ENCODE data around the gene TYMP. TPM values are rescaled to one million over a fixed set of nuclear protein-coding genes. Genes with fewer than 3 reads are reported as not detected.

Gene TYMP, protein sequence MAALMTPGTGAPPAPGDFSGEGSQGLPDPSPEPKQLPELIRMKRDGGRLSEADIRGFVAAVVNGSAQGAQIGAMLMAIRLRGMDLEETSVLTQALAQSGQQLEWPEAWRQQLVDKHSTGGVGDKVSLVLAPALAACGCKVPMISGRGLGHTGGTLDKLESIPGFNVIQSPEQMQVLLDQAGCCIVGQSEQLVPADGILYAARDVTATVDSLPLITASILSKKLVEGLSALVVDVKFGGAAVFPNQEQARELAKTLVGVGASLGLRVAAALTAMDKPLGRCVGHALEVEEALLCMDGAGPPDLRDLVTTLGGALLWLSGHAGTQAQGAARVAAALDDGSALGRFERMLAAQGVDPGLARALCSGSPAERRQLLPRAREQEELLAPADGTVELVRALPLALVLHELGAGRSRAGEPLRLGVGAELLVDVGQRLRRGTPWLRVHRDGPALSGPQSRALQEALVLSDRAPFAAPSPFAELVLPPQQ
- total RNA-seq: 20.5 TPM

DNA sequence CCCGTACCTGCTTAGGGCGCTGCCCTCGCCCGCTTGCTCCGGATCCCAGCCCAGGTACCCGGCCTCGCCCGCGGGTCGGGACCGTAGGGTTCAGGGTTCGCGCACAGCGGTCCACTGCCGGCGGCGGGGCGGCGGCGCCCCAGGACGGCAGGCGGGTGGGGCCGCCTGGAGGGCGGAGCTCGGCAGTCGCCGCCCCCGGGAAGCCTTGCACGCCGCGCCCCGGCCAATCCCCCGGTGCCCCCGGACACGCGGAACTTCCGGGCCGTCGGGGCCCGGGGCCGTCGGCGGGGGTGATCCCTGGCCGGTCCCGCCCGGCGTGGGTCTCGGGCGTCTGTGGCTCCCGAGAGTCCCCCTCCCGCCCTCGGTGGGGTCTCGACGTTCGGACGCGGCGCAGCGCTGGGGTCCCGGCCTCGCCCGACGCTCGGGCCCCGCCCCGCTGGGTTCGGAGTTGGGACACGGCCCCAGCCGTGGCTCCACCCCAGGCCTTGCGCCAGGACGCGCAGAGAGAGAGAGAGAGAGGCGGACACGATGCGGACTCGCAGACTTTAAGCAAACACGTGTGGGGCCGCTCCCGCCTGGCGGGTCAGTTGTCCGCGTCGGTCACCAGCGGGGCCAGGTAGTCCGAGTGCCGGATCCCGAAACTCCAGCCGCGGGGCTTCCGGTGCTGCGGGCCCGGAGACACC lies at the start of gene TYMP:
Gene TYMP (minus strand): TSS at position 116 of the 683 bp plus-strand sequence. CDS start 303 bp downstream, outside the sequence.
- DNase-seq (ENCODE audit: low read depth in 2 of 3, low spot score in 2 of 3): peak in 2 of 3 donors; percentile 42 to 48

DNA sequence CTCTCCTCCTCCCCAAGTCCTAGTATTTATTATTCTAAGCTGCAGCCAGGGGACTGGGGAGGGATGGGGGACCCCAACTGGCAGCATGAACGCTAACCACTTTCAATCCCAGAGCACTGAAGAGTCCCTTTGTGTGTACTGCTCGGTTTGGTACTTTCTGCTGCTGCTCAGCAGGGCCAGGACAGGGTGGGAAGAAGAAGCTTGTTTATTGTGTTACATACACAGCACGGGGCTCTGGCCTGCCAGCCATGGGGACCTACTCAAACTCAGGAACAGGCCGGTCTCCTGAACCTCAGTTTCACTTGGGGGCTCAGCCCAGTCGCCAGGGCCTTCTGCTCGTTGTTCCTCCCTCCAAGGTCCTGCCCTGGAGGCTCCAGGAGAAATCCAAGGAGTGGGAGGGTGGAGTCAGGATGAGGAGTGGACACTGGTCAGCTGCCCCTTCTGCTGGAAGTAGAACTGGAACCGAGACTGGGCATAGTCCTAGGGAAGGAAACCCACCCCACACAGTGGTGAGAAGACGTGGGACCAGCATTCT lies 49.0 kb upstream of the TYMP start:
- DNase-seq (ENCODE audit: low read depth in 2 of 3, low spot score in 2 of 3): no peak

DNA sequence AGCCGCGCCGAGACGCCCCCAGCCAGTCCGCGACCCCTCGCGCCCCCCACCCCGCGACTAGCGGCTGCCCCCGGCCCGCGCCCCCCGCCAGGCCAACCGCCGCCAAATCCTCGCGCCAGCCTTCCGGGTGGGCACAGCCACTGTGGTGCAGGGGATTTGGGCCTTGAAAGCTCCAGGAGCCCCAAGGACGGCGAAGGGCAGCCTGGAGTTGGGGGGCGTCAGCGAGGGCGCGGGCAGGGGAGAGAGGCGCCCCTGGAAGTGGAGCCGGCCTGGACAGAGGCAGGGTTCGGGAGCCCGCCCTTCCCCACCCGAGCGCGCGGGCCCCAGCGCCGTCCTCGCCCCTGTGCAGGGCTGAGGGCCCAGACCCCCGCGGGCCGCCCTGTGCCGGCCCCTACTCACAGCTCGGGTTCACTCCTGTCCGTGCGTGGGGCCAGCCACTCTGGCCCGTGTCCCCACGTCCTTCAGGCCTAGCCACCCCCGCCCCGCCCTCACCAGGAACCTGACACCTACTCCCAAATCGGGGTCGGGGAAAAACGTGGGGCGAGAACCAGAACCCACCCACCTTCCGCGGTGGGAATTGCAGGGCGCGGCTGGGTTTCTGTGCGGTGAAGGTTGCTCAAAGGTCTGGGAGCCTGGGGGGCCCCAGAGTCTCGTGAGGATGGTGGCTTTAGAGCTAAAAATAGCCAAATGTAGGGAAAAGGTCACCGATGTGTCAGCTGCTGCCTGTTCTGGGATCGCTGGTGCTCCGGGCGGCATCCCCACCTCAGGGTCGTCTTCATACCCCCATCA lies 48.4 kb upstream of the TYMP start, which contains the start of gene CPT1B:
Gene CPT1B (minus strand): TSS at position 441 of the 789 bp plus-strand sequence. CDS start 512 bp downstream, outside the sequence.
- DNase-seq (ENCODE audit: low read depth in 2 of 3, low spot score in 2 of 3): no peak

DNA sequence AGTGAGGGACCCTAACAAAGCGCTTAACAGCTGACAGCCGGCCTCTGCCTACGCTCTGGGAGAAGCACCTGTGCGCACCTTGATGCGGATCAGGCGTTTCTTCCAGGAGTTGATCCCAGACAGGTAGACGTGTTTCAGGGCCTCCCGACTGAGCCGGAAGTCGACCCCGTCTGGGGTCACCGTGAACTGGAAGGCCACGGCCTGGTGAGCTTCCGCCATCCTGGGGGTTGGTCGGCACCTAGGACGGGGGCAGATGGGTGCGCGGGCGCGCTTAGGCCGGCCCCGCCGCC lies 47.8 kb upstream of the TYMP start:
- no peak for DNase-seq (ENCODE audit: low read depth in 2 of 3, low spot score in 2 of 3)

DNA sequence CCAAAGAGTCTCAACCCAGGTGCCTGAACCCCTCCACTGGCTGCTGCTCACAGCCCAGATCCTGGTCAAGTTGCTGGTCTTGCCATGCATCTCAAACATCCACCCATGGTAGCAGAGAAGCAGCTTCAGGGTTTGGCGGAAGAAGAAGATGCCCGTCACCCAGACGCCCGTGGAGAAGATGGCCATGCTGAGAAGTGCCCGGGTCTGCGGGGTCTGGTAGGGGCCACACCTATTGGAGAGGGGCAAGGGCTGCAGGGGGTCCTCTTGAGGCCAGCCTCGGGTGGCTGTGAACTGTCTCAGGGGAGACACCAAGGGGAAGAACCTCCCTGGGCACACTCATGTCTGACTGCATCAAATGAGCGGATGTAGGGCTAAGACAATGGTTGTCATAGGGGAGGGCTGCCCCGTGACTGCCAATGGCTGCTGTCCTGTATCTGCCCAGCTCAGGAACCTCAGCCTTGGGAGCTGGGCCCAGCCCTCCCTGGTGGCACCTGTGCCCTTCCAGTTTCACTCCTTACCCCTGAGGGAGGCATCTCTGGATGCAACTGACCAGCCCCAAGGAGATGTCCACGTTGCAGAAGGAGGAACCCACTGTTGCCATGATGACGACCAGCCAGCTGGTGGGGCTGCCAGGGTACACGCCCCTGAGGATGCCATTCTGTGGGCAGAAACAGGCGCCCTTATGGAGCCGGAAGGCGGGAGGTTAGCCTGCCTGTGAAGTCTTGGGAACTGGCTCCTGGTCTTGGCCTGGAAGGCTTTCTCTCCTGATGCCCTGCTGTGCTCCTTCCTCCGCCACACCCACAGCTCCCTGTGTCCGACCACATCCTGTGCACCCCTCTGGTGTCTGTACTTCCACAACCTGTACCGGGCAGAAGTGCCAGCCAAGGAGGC lies 47.2 kb upstream of the TYMP start:
- DNase-seq (ENCODE audit: low read depth in 2 of 3, low spot score in 2 of 3): no peak

DNA sequence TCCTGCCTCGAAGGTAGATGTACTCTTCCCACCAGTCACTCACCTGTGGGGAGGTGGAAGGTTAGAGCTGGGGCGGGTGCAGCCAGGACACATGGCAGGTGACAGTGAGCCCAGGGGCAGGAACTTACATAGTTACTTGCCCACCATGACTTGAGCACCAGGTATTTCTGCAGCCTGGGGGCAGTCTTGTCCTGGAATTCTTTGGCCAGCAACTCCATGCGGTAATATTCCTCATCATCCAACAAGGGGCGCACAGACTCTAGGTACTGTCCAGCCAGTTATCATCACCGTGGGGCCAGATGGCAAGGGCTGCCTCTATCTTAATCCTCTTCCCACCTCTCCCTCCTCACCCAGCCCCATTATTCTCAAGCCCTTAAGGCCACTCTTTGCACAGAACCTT lies 46.3 kb upstream of the TYMP start:
- peak in 2 of 3 donors; percentile 31 to 33 for DNase-seq (ENCODE audit: low read depth in 2 of 3, low spot score in 2 of 3)

DNA sequence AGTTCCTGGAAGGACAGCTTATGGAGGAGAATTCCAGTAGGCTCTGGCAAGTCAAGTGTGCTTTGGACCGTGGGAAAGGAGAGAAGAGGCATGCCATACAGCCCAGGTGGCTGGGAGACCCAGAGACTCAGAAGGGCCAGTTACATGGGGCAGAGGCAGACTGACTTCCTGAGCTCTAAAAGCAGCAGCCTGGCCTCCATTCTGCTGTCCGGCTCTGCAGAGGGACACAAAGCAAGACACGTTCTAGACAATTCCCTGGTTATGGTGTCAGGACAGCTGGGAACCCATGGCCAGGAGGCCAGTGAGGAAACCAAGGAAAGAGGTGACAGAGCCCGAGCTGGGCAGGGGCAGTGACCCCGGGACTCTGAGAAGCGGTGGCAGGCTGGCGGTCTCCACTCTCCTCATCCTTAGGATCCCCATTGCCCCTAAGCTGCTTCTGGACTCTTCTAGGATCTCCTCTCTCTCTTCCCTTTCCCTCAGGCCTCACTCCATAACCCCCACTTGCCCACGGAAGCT lies 45.7 kb upstream of the TYMP start:
- DNase-seq (ENCODE audit: low read depth in 2 of 3, low spot score in 2 of 3): no peak

DNA sequence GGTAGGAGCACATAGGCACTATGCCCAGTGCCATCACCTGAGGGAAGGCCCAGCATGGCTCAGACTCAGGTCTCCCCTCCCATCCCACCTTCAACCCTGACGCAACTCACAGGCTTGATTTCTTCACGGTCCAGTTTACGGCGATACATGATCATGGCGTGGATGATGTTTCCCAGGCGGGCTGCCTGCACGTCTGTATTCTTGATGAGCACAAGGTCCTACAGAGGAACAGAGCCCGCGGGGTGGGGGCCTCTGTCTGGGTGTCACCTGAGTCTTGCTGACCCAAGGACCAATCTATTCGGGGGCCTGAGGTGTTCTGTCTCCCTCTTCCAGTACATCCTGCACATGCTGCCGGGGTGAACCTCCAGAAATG lies 44.6 kb upstream of the TYMP start:
- DNase-seq (ENCODE audit: low read depth in 2 of 3, low spot score in 2 of 3): no peak

DNA sequence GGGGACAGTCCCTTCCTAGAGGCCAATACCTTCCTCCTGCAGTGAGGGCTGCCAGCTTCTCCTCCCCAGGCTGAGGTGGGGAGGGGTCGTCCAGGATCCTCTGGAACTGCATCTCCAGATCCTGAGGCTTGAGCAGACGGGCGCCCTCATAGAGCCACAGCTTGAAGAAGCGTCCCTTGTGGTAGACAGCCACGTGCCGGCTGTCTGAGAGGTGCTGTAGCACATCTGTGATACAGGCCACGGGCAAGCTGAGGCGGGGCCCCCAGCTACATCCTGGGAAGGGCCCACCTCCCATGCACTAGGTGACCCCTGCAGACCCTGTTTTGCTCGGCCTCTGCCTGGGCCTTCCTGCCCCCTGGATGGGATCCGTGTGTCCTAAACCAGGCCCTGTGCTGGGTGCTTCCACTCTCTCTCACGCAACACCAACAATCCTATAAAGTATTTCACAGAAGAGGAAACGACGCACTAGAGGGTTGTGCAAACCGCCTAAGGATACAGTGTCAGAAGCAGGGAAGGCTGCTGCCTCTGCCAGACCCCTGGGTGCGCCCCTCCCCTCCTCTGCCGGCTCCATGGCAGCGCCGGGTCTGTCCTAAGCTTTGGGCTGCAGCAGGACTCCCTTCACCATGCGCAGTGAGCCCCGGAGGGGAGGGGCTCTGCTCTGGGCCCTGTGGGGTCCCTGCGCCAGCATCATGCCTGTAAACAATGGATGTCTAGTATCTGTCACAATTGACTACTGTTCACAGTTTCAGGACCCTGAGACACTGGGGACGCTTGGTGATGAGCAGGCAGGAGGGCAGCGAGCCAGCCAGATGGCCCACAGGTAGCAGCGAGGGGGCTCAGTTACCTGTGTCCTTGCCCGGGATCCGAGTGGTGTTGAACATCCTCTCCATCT lies 43.9 kb upstream of the TYMP start:
- DNase-seq (ENCODE audit: low read depth in 2 of 3, low spot score in 2 of 3): no peak

DNA sequence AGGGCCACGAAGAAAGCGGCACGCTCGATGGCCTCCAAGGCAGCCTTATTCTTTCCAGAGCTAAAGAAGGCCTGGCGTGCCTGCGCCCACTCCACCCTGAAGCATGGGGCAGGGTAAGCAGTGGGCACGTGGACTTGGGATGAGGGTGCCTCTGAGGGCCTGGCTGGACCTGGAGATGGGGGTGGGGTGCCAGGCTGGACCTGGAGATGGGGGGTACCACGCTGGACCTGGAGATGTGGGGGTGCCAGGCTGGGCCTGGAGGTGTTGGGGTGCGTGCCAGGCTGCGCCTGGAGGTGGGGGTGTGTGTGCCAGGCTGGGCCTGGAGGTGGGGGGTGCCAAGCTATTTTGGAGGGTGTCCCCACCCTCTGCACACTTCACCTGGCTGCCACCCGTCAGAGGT lies 43.2 kb upstream of the TYMP start:
- no peak for DNase-seq (ENCODE audit: low read depth in 2 of 3, low spot score in 2 of 3)

DNA sequence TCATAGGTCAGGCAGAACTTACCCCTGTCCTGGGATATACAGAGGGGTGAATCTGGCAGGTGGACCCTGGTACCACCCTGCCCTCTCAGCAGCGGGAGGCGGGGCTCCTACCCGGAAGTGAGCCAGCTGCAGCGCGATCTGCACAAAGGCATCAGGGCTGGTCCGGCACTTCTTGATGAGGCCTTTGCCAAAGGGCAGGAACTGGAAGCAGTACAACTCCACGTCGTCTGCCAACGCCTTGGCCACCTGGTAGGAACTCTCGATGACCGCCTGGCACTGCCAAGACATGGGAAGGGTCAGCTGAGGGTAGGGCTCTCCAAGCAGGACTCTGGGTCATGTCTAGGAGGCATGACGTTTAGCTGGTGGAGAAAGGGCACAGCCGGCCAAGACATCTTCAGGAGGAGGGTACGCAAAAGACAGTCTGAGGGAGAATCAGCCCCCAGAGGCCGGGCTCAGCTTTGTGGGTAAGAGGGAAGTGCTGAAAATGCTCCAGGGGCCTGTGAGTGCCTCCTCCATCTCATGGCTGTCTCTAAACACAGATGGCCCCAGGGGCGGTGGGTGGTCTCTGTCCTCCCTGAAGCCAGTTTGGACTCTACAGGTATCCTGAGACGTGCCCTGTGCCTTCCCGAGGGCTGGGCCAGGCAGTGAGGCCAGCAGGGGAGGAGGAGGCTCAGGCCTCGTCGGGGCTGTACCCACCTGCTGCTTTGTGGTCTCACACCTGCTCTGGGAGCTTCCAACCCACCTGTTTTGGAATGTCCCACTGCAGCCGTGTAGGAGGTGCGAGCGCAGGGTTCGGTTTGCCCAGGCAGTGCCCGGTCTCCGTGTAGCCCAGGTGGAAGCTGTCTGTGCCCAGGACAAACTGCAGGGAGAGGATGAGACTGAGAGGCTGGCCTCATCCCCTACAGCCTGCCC lies 41.7 kb upstream of the TYMP start:
- no peak for DNase-seq (ENCODE audit: low read depth in 2 of 3, low spot score in 2 of 3)

DNA sequence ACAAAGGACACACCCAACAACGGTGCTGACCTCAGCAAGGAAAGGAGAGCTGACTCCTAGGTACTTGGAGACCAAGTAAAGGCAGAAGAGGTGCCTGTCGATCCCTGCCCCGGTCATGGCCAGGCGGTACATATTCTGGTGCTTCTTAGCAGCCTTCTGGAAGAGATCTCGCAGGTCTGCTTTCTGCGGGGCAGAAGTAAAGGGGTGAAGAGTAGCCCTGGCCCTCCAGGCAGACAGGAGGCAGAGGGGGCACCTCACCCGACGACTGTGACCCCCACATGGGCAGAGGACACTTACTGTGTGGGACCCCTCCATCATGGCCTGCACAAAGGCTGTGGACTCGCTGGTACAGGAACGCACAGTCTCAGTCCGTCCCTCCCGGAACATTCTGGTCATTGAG lies 41.0 kb upstream of the TYMP start:
- no peak for DNase-seq (ENCODE audit: low read depth in 2 of 3, low spot score in 2 of 3)

DNA sequence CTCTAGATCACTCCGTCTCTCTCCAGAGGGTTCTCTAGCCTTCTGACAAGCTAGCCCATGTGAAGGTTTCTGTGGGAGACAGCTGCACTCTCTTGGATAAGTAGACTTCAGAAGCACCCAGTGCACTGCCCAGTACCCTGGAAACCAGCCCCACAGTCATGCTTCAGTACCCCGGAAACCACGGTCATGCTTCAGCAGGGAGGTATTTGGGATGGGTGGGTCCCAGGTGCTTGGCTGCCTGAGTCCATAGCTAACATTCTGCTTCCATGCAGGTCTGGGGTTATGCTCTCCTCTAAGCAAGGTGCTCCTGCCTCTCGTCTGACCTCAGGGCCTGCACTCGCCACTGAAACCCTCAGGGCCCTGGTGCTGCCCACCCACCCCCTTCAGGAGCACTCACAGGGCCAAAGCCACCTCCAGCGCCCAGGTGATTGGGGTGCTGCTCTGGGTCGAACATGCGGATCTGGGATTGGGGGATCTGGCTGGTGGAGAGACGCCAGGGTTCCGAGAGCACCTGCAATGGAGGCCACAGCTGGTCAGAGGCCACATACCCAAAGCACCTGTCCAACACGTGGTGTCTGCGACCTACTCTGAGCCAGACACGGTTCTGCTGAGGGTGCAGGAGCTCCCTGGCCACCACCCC lies 40.2 kb upstream of the TYMP start:
- no peak for DNase-seq (ENCODE audit: low read depth in 2 of 3, low spot score in 2 of 3)

DNA sequence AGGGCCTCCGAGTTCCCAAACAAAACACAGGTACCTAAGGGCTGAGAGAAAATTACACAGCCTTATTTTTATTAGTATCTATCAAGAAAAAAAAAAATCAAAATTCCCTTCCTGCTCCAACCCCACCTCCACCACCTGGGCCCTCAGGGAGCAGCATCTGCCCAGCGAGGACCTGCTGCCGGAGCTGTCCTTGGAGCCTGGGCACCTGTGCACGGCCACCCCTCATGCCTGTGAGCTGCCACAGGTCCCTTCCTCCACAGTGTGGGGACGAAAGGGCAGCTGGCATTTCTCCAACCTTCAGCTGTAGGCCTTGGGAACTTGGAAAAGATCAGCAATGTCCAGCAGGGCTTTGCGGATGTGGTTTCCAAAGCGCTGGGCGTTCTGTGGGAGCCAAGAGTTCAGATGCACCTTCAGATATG lies 39.2 kb upstream of the TYMP start:
- no peak for DNase-seq (ENCODE audit: low read depth in 2 of 3, low spot score in 2 of 3)

DNA sequence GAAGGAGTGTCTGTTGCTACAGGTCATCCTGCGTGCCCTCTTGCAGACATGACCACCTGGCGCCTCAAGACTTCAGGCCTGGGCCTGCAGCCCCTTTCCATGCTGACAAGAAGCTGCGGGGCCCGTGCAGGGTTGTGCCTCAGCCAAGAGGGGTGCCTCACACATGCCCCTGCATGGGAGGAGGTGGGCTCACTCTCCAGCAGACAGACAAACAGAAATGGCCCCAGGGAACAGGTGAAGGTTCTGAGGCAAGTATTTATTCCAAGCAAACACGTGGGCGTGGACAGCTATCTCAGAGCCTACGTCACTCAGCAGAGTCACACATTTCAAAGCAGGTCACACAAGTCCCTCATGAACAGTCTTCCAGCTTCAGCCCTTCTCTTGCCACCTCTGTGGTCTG lies 38.8 kb upstream of the TYMP start:
- no peak for DNase-seq (ENCODE audit: low read depth in 2 of 3, low spot score in 2 of 3)

DNA sequence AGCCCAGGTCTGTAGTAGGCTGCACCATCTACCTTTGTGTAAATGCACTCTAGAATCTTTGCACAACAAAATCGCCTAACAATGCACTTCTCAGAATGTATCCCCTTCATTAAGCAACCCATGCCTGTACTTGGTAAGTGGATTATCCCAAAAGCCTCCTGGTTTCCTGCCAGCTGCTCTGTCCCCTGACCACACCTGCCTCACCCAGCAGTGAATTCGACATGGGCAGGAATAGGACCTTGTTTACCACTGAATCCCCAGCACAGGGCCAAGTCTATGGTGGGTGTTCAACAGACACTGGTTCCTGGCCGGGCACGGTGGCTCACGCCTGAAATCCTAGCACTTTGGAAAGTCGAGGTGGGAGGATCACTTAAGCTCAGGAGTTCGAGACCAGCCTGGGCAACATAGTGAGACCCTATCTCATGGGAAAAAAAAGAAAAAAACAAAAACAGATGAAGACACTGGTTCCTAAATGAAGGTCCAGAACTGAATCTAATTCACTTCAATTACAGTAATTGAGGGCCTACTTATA lies 38.0 kb upstream of the TYMP start:
- no peak for DNase-seq (ENCODE audit: low read depth in 2 of 3, low spot score in 2 of 3)

DNA sequence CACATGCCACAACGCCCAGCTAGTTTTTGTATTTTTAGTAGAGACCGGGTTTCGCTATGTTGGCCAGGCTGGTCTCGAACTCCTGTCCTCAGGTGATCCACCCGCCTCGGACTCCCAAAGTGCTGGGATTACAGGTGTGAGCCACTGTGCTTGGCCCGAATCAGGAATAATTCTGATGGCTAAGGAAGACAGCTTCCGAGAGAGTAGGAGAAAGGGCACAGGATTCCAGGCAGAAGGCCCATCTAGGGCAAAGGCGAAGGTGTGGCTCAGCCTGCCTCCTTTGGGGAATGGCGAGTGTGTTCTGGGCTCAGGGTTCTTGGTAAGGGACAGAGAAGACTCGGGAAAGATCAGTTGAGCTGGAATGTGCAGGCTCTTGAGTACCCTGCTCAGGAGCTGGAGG lies 34.5 kb upstream of the TYMP start:
- no peak for DNase-seq (ENCODE audit: low read depth in 2 of 3, low spot score in 2 of 3)

Data from hematopoietic multipotent progenitor cell (in vitro differentiated cells).